Hepatocyte (in vitro differentiated cells): ENCODE measurements around the gene OR10C1. TPM values are rescaled to one million over a fixed set of nuclear protein-coding genes. Genes with fewer than 3 reads are reported as not detected.

Source experiments
- DNase-seq: peaks from one replicate; pipeline ENCODE4 v3.0.0-alpha.2; 2016; ENCODE audit warnings: low spot score
- H2AFZ ChIP-seq: fragments of 200-600 bp; sonication (generic); 2 replicates; pipeline ENCODE4 v1.6.0; 2016; ENCODE audit warnings: antibody characterized with exemption, mild to moderate bottlenecking
- H3K27ac ChIP-seq: fragments of 200-600 bp; sonication (generic); 2 replicates; pipeline ENCODE4 v1.5.1; 2016; ENCODE audit warnings: mild to moderate bottlenecking
- H3K27me3 ChIP-seq: fragments of 200-600 bp; sonication (generic); 2 replicates; pipeline ENCODE4 v1.6.1; 2016
- H3K36me3 ChIP-seq: fragments of 200-600 bp; sonication (generic); replicated peaks from 2 replicates; pipeline ENCODE4 v1.5.1; 2016; ENCODE audit warnings: low read depth; ENCODE audit not compliant: insufficient read depth
- H3K4me1 ChIP-seq: fragments of 200-600 bp; sonication (generic); 2 replicates; pipeline ENCODE4 v1.5.1; 2016; ENCODE audit warnings: mild to moderate bottlenecking, moderate library complexity; ENCODE audit not compliant: insufficient read depth
- H3K4me2 ChIP-seq: fragments of 200-600 bp; sonication (generic); 2 replicates; pipeline ENCODE4 v1.6.0; 2016
- H3K4me3 ChIP-seq: fragments of 200-600 bp; sonication (generic); 2 replicates; pipeline ENCODE4 v1.5.1; 2016; ENCODE audit warnings: mild to moderate bottlenecking
- H3K79me2 ChIP-seq: fragments of 200-600 bp; sonication (generic); 2 replicates; pipeline ENCODE4 v1.6.0; 2017; ENCODE audit warnings: mild to moderate bottlenecking
- H3K9me2 ChIP-seq: fragments of 200-600 bp; sonication (generic); replicated peaks from 2 replicates; pipeline ENCODE4 v1.6.0; 2017; ENCODE audit warnings: mild to moderate bottlenecking; ENCODE audit not compliant: insufficient read depth
- H3K9me3 ChIP-seq: fragments of 200-600 bp; sonication (generic); 2 replicates; pipeline ENCODE4 v1.5.1; 2016; ENCODE audit warnings: low read depth, mild to moderate bottlenecking
- H4K20me1 ChIP-seq: fragments of 200-600 bp; sonication (generic); 2 replicates; pipeline ENCODE4 v1.6.0; 2016; ENCODE audit warnings: mild to moderate bottlenecking; ENCODE audit not compliant: insufficient read depth, poor library complexity, severe bottlenecking
- CTCF ChIP-seq: fragments of 200-600 bp; sonication (generic); IDR thresholded peaks from 2 replicates; pipeline ENCODE4 v1.5.1; 2016; ENCODE audit warnings: antibody characterized with exemption, mild to moderate bottlenecking; ENCODE audit not compliant: poor library complexity
- EZH2 ChIP-seq: fragments of 200-600 bp; sonication (generic); IDR thresholded peaks from 2 replicates; pipeline ENCODE4 v1.6.1; 2016; ENCODE audit warnings: antibody characterized with exemption, mild to moderate bottlenecking, borderline replicate concordance
- EZH2phosphoT487 ChIP-seq: fragments of 200-600 bp; sonication (generic); IDR thresholded peaks from one replicate; pipeline ENCODE4 v1.6.1; 2018; ENCODE audit warnings: antibody characterized with exemption, mild to moderate bottlenecking, low read depth, moderate library complexity; ENCODE audit not compliant: unreplicated experiment, severe bottlenecking
- WGBS: methylation state at CpG from one replicate; pipeline ENCODE4 v1.1.6; 2016; ENCODE audit warnings: low lambda C conversion rate; ENCODE audit errors: missing lambda C conversion rate; 5-methylcytosine and 5-hydroxymethylcytosine counted together
- polyA plus RNA-seq: library from polyadenylated mRNA; unstranded; fragments of >200 nt; fragmentation: Nextera tagmentation; extraction: Ambion mirVana; gene quantifications from 2 replicates; pipeline ENCODE4 v1.2.1, GENCODE V29; 2016
- total RNA-seq: library from RNA; depleted of rRNA; stranded (reverse); fragments of >200 nt; gene quantifications from 2 replicates; pipeline ENCODE4 v1.2.3, GENCODE V29; 2014

Gene OR10C1
- total and polyA plus RNA-seq, 2 experiments from 2014 or later: not detected

GRCh38 chr6:29465801-29466200 lies 26.7 kb downstream of the OR10C1 start:
- no peak overlapping the region for H3K4me3 ChIP-seq
- no peaks in the 10 kb centered on the region for H4K20me1 ChIP-seq
- no peak for TF ChIP-seq EZH2
- no peak for TF ChIP-seq CTCF
- no peak for TF ChIP-seq EZH2phosphoT487
- H3K4me1 ChIP-seq: no peaks in the 10 kb centered on the region
- WGBS: 88% methylated on average over 2 of the region's 2 CpGs
- DNase-seq: no peak
- H2AFZ ChIP-seq: no peak overlapping the region
- H3K9me2 ChIP-seq: no peaks in the 10 kb centered on the region
- no peaks in the 10 kb centered on the region for H3K36me3 ChIP-seq
- no peaks in the 10 kb centered on the region for H3K79me2 ChIP-seq
- no peak overlapping the region for H3K27ac ChIP-seq
- no peak overlapping the region for H3K4me2 ChIP-seq
- no peaks in the 10 kb centered on the region for H3K9me3 ChIP-seq
- no peaks in the 10 kb centered on the region for H3K27me3 ChIP-seq

GRCh38 chr6:29466241-29466640 lies 27.1 kb downstream of the OR10C1 start:
- Histone ChIP-seq H3K4me1 (no peaks in the 10 kb centered on the region), H2AFZ (no peak overlapping the region), H3K79me2 (no peaks in the 10 kb centered on the region), H3K27ac (no peak overlapping the region), H4K20me1 (no peaks in the 10 kb centered on the region), H3K36me3 (no peaks in the 10 kb centered on the region), H3K4me3 (no peak overlapping the region), H3K9me3 (no peaks in the 10 kb centered on the region), H3K4me2 (no peak overlapping the region), H3K9me2 (no peaks in the 10 kb centered on the region), H3K27me3 (no peaks in the 10 kb centered on the region)
- WGBS: 60% methylated on average over 6 of the region's 6 CpGs
- DNase-seq: no peak
- TF ChIP-seq EZH2: no peak
- TF ChIP-seq CTCF: no peak
- no peak for TF ChIP-seq EZH2phosphoT487

GRCh38 chr6:29474996-29475395 lies 35.9 kb downstream of the OR10C1 start:
- Histone ChIP-seq H3K9me3 (no peaks in the 10 kb centered on the region), H3K27me3 (no peaks in the 10 kb centered on the region), H3K4me3 (no peak overlapping the region), H3K79me2 (no peaks in the 10 kb centered on the region), H3K4me1 (no peaks in the 10 kb centered on the region), H3K36me3 (no peaks in the 10 kb centered on the region), H3K27ac (no peak overlapping the region), H3K4me2 (no peak overlapping the region), H2AFZ (no peak overlapping the region), H4K20me1 (no peaks in the 10 kb centered on the region), H3K9me2 (no peaks in the 10 kb centered on the region)
- TF ChIP-seq EZH2phosphoT487 (no peak), EZH2 (no peak), CTCF (no peak)
- no peak for DNase-seq
- WGBS: 56% methylated on average over 2 of the region's 2 CpGs
